ENCODE results near the gene SHISAL2A. TPM values are rescaled to one million over a fixed set of nuclear protein-coding genes. Genes with fewer than 3 reads are reported as not detected.

SHISAL2A gene
- total RNA-seq = not detected in 2 replicates

GRCh38 chr1:52632732-52633290 lies at the start of gene SHISAL2A:
Gene SHISAL2A, plus strand, starts transcription at chr1:52633168. Its CDS starts 326 bp downstream, at chr1:52633494.

DNA sequence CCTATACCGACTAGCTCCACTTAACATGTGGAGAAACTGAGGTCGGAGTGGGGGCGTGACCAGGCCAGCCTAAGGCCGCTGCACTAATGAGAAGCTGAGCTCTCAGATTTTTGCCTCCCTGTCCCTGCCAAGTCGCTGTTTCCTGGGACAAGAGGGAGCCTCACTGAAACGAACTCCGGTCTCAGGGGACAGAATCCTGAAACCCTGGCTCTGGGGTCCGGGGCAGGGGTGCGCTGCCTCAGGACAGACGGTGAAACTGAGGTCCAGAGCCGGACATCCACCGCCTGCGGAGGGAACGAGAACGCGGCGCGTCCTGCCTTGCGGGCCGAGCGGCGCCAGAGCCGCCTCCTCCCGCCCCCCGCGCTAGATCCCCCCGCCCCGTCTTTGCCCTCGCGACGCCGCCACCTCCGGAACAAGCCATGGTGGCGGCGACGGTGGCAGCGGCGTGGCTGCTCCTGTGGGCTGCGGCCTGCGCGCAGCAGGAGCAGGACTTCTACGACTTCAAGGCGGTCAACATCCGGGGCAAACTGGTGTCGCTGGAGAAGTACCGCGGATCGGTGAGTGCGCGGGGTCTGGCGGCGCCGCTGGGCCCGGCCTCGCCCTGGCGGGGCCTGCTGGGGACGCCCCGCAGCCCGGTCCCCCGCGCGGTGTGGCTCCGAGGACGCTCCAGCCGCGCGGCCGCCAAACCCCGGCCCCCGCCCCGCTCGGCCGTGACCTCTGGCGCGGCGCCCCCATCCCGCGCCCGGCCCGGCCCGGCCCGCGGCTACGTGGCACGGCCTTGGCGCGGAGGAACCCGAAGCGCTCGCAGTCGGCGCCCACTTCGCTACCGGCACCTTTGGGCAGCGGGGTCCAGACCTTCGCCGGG lies 30.7 kb upstream of the SHISAL2A start, which contains the start of gene GPX7:
TSS of gene GPX7 (plus strand) at position 381 of the 865 bp plus-strand sequence. CDS start at position 420, 39 bp downstream.

GRCh38 chr1:52697795-52698674 lies 65.1 kb downstream of the SHISAL2A start, which contains the start of gene COA7:
Gene COA7, minus strand, starts transcription at chr1:52698347. Its CDS starts 21 bp downstream, at chr1:52698326.

Other genes starting within 250 kb of the SHISAL2A start
- 0.34 and 0.50 TPM in 2 replicates for gene ORC1, start 228.7 kb upstream of the SHISAL2A start, total RNA-seq
- gene PRPF38A, start 228.6 kb upstream of the SHISAL2A start, total RNA-seq = 7.5 and 11.9 TPM in 2 replicates
- gene TUT4, start 80.1 kb upstream of the SHISAL2A start, total RNA-seq = 14.5 and 18.3 TPM in 2 replicates
- 21.6 and 31.8 TPM in 2 replicates for gene GPX7, start 30.8 kb upstream of the SHISAL2A start, total RNA-seq
- 12.0 and 12.8 TPM in 2 replicates for gene COA7, start 65.2 kb downstream of the SHISAL2A start, total RNA-seq
- gene ZYG11B, start 93.3 kb downstream of the SHISAL2A start, total RNA-seq = 22.2 and 28.5 TPM in 2 replicates
- gene ZYG11A, start 209.6 kb downstream of the SHISAL2A start, total RNA-seq = 0.06 and 0.78 TPM in 2 replicates

Measured in cardiac ventricle fibroblast (primary cell).